Parathyroid adenoma (tissue), 2 donors: ENCODE measurements around the gene BBS7.

Source experiments
- H2AFZ ChIP-seq: fragments of 300-600 bp; sonication (generic); one replicate; pipeline ENCODE4 v1.7.0; 2017; ENCODE audit warnings: antibody characterized with exemption, mild to moderate bottlenecking
- H3K27ac ChIP-seq: fragments of 300-600 bp; sonication (generic); one replicate; pipeline ENCODE4 v1.7.0; 2017
- H3K27me3 ChIP-seq: fragments of 300-600 bp; sonication (generic); one replicate; pipeline ENCODE4 v1.7.0; 2017; ENCODE audit warnings: low read length; ENCODE audit not compliant: control insufficient read depth, insufficient read depth
- H3K36me3 ChIP-seq: fragments of 300-600 bp; sonication (generic); one replicate; pipeline ENCODE4 v1.7.0; 2017; ENCODE audit warnings: low read length; ENCODE audit not compliant: control insufficient read depth, insufficient read depth
- H3K4me1 ChIP-seq: fragments of 300-600 bp; sonication (generic); one replicate; pipeline ENCODE4 v1.7.0; 2017; ENCODE audit warnings: control low read depth
- H3K4me2 ChIP-seq: fragments of 300-600 bp; sonication (generic); one replicate; pipeline ENCODE4 v1.7.0; 2017; ENCODE audit warnings: low read length
- H3K4me3 ChIP-seq: fragments of 300-600 bp; sonication (generic); one replicate; pipeline ENCODE4 v1.7.0; 2017; ENCODE audit warnings: low read depth, low read length
- H3K79me2 ChIP-seq: fragments of 300-600 bp; sonication (generic); one replicate; pipeline ENCODE4 v1.7.0; 2017; ENCODE audit warnings: control low read depth
- H3K9ac ChIP-seq: fragments of 300-600 bp; sonication (generic); one replicate; pipeline ENCODE4 v1.7.0; 2017; ENCODE audit warnings: mild to moderate bottlenecking
- H3K9me3 ChIP-seq: fragments of 300-600 bp; sonication (generic); one replicate; pipeline ENCODE4 v1.7.0; 2017; ENCODE audit warnings: low read length; ENCODE audit not compliant: control insufficient read depth
- TF ChIP-seq, protein P1 (sequence below): fragments of 300-600 bp; sonication (generic); IDR thresholded peaks from one replicate; pipeline ENCODE4 v1.7.0; 2017; ENCODE audit warnings: antibody characterized with exemption, mild to moderate bottlenecking
- donor health status: primary hyperparathyroidism.

Gene BBS7

GRCh38 chr4:121823505-121824170 is 46.6 kb downstream of the BBS7 start, which contains the start of gene CCNA2:
TSS of gene CCNA2 (minus strand) at chr4:121823883. CDS start at chr4:121823628, 255 bp downstream.
- TF ChIP-seq, protein P1, sequence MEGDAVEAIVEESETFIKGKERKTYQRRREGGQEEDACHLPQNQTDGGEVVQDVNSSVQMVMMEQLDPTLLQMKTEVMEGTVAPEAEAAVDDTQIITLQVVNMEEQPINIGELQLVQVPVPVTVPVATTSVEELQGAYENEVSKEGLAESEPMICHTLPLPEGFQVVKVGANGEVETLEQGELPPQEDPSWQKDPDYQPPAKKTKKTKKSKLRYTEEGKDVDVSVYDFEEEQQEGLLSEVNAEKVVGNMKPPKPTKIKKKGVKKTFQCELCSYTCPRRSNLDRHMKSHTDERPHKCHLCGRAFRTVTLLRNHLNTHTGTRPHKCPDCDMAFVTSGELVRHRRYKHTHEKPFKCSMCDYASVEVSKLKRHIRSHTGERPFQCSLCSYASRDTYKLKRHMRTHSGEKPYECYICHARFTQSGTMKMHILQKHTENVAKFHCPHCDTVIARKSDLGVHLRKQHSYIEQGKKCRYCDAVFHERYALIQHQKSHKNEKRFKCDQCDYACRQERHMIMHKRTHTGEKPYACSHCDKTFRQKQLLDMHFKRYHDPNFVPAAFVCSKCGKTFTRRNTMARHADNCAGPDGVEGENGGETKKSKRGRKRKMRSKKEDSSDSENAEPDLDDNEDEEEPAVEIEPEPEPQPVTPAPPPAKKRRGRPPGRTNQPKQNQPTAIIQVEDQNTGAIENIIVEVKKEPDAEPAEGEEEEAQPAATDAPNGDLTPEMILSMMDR = no peak
- Histone ChIP-seq H3K36me3 (no peaks in the 10 kb centered on the region), H3K4me2 (peak within 1 kb of the TSS; percentile 82), H3K4me3 (peak within 1 kb of the TSS; percentile 74), H3K79me2 (no peaks in the 10 kb centered on the region), H2AFZ (peak within 1 kb of the TSS; percentile 57), H3K27ac (peak within 1 kb of the TSS; percentile 13), H3K4me1 (peaks cover 2% of the 10 kb centered on the region), H3K27me3 (no peaks in the 10 kb centered on the region), H3K9ac (no peak within 1 kb of the TSS), H3K9me3 (no peaks in the 10 kb centered on the region)

DNA sequence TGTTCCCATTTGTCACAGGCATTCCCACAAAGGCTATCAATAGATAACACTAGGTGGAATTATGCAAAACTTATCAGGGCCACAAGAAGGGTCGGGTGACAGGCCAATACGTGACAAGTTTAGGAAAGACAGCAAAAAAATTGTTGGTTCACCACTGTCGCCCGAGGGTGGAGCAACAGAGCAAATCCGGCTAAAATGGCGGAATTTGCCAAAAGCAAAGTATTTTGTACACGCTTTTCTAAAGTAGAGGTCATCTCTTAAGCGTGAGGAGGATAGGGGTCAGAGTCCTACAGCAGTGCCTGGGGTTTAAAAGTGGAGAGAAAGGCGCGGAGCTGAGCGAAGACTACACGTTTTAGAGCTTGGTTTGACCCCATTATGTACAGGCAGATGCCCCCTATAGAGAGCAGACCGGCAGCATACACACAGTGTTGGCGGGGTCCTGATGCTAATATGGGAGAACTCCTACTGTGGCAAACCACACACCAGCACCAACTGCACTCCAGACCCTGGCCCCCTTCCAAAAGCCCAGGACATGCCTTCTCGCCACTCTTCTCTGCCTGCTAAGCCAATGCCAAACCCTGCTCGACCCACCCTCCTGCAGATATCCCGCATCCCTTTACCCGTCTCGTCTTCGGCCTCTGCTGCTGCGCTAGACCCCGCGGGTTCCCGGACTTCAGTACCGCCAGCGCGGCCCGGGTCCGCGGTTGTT is 47.3 kb downstream of the BBS7 start:
- no peak overlapping the region for H3K9ac ChIP-seq
- TF ChIP-seq, protein P1 = no peak
- no peak overlapping the region for H3K27ac ChIP-seq

GRCh38 chr4:121822047-121822446 is 48.2 kb downstream of the BBS7 start:
- peaks cover 2% of the 10 kb centered on the region for H3K4me1 ChIP-seq
- H3K36me3 ChIP-seq = no peaks in the 10 kb centered on the region
- TF ChIP-seq, protein P1 = no peak
- no peak overlapping the region for H3K4me3 ChIP-seq
- H3K4me2 ChIP-seq = no peak overlapping the region
- no peak overlapping the region for H3K9ac ChIP-seq
- H3K27me3 ChIP-seq = no peaks in the 10 kb centered on the region
- no peaks in the 10 kb centered on the region for H3K9me3 ChIP-seq
- no peak overlapping the region for H2AFZ ChIP-seq
- H3K27ac ChIP-seq = no peak overlapping the region
- no peaks in the 10 kb centered on the region for H3K79me2 ChIP-seq

More for the DNA sequence above, 47.3 kb downstream of the BBS7 start:
- peak overlapping the region; percentile 74 for H3K4me3 ChIP-seq
- H3K4me2 ChIP-seq = peak overlapping the region; percentile 82
- H3K36me3 ChIP-seq = no peaks in the 10 kb centered on the region
- H3K4me1 ChIP-seq = peaks cover 2% of the 10 kb centered on the region
- H3K27me3 ChIP-seq = no peaks in the 10 kb centered on the region
- peak overlapping the region; percentile 57 for H2AFZ ChIP-seq
- H3K9me3 ChIP-seq = no peaks in the 10 kb centered on the region
- H3K79me2 ChIP-seq = no peaks in the 10 kb centered on the region

GRCh38 chr4:121819216-121819965 is 50.9 kb downstream of the BBS7 start:
- Histone ChIP-seq H3K9ac (no peak overlapping the region), H3K27me3 (no peaks in the 10 kb centered on the region), H3K27ac (no peak overlapping the region), H3K4me3 (no peak overlapping the region), H3K79me2 (no peaks in the 10 kb centered on the region), H3K9me3 (no peaks in the 10 kb centered on the region), H3K4me1 (peaks cover 2% of the 10 kb centered on the region), H3K36me3 (no peaks in the 10 kb centered on the region), H3K4me2 (no peak overlapping the region), H2AFZ (no peak overlapping the region)
- TF ChIP-seq, protein P1 = no peak
